ENCODE measurements around the gene TMEM163.
A peak's percentile ranks its signal among the peaks of the same experiment; 100 is the strongest.

The TMEM163 gene

DNA sequence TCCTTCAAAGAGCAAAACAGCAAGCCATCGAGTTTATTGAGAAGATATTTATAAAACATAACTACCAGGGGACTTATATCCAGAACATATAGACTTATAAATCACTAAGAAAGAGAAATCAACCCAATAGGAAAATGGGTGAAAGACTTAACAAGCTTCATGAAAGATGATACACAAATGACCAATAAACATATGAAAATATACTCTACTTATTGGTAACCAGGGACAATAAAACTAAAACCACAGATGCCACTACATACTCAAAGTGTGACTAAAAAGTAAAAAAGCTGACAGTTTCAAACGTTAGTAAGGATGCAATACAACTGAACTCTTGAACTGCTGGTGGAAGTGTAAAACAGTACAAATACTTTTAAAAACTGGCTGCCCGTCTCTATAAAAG lies 154.3 kb downstream of the TMEM163 start:
- WGBS: 71% methylated on average over 2 of the region's 3 CpGs
- Histone ChIP-seq H3K18ac (ENCODE audit: low read depth in 1 of 2, low read length in 2 of 2) (no peak overlapping the region), H2BK5ac (ENCODE audit: low read depth, low read length, poor library complexity, severe bottlenecking) (no peak overlapping the region), H3K4me2 (ENCODE audit: low read length, poor library complexity, severe bottlenecking) (no peak overlapping the region), H3K79me1 (replicated peaks; ENCODE audit: low read length, poor library complexity, severe bottlenecking) (peaks cover 40% of the 10 kb centered on the region), H4K91ac (ENCODE audit: low read length) (no peak overlapping the region), H3K9me3 (ENCODE audit: control insufficient read depth, low read length) (no peaks in the 10 kb centered on the region), H2AK5ac (ENCODE audit: low read length, severe bottlenecking) (no peak overlapping the region), H2BK15ac (ENCODE audit: low read depth, poor library complexity, severe bottlenecking) (no peak overlapping the region), H3K4me3 (ENCODE audit: insufficient read depth in 1 of 2, low read depth in 1 of 2, low read length in 2 of 2) (no peak overlapping the region), H3K27ac (ENCODE audit: low read length, poor library complexity, severe bottlenecking) (no peak overlapping the region), H3K36me3 (ENCODE audit: control insufficient read depth in 1 of 2, insufficient read depth in 2 of 2, low read depth in 1 of 2, low read length in 2 of 2) (no peaks in the 10 kb centered on the region), H3K9ac (ENCODE audit: low read length) (no peak overlapping the region), H4K8ac (ENCODE audit: low read length) (no peak overlapping the region), H2BK12ac (ENCODE audit: low read length in 2 of 2) (no peak overlapping the region), H3K14ac (ENCODE audit: low read length in 2 of 2) (no peak overlapping the region), H3K27me3 (ENCODE audit: control insufficient read depth in 1 of 2, insufficient read depth in 1 of 2, low read length in 2 of 2) (peaks cover 0 to 12% of the 10 kb centered on the region in 2 experiments), H3K4ac (ENCODE audit: low read depth in 1 of 2, low read length in 2 of 2) (no peak overlapping the region), H2BK120ac (ENCODE audit: low read depth, low read length) (no peak overlapping the region), H2AFZ (ENCODE audit: low read depth, low read length) (no peak overlapping the region), H3K23ac (ENCODE audit: low read length in 2 of 2) (no peak overlapping the region), H3K4me1 (ENCODE audit: control insufficient read depth, insufficient read depth, low read depth, low read length) (no peaks in the 10 kb centered on the region)
- DNase-seq: no peak

- Histone ChIP-seq H4K8ac (ENCODE audit: low read length) (no peak overlapping the region), H3K27me3 (ENCODE audit: control insufficient read depth in 1 of 2, insufficient read depth in 1 of 2, low read length in 2 of 2) (peaks cover 0 to 13% of the 10 kb centered on the region in 2 experiments), H3K9me3 (ENCODE audit: control insufficient read depth, low read length) (no peaks in the 10 kb centered on the region), H2AFZ (ENCODE audit: low read depth, low read length) (no peak overlapping the region), H3K4me2 (ENCODE audit: low read length, poor library complexity, severe bottlenecking) (no peak overlapping the region), H3K4ac (ENCODE audit: low read depth in 1 of 2, low read length in 2 of 2) (no peak overlapping the region), H2BK120ac (ENCODE audit: low read depth, low read length) (no peak overlapping the region), H2BK5ac (ENCODE audit: low read depth, low read length, poor library complexity, severe bottlenecking) (no peak overlapping the region), H3K18ac (ENCODE audit: low read depth in 1 of 2, low read length in 2 of 2) (no peak overlapping the region), H3K14ac (ENCODE audit: low read length in 2 of 2) (no peak overlapping the region), H3K36me3 (ENCODE audit: control insufficient read depth in 1 of 2, insufficient read depth in 2 of 2, low read depth in 1 of 2, low read length in 2 of 2) (no peaks in the 10 kb centered on the region), H3K4me3 (ENCODE audit: insufficient read depth in 1 of 2, low read depth in 1 of 2, low read length in 2 of 2) (no peak overlapping the region), H2BK12ac (ENCODE audit: low read length in 2 of 2) (no peak overlapping the region), H3K79me1 (replicated peaks; ENCODE audit: low read length, poor library complexity, severe bottlenecking) (peaks cover 50% of the 10 kb centered on the region), H3K23ac (ENCODE audit: low read length in 2 of 2) (no peak overlapping the region), H3K4me1 (ENCODE audit: control insufficient read depth, insufficient read depth, low read depth, low read length) (peaks cover 4% of the 10 kb centered on the region), H4K91ac (ENCODE audit: low read length) (no peak overlapping the region), H3K9ac (ENCODE audit: low read length) (no peak overlapping the region), H2BK15ac (ENCODE audit: low read depth, poor library complexity, severe bottlenecking) (no peak overlapping the region), H3K27ac (ENCODE audit: low read length, poor library complexity, severe bottlenecking) (no peak overlapping the region), H2AK5ac (ENCODE audit: low read length, severe bottlenecking) (no peak overlapping the region)
- 41% methylated on average over 5 of the region's 5 CpGs for WGBS
- DNase-seq: peak; percentile 9
Measured at GRCh38 chr2:134558208-134558830, 160.5 kb downstream of the TMEM163 start.

DNA sequence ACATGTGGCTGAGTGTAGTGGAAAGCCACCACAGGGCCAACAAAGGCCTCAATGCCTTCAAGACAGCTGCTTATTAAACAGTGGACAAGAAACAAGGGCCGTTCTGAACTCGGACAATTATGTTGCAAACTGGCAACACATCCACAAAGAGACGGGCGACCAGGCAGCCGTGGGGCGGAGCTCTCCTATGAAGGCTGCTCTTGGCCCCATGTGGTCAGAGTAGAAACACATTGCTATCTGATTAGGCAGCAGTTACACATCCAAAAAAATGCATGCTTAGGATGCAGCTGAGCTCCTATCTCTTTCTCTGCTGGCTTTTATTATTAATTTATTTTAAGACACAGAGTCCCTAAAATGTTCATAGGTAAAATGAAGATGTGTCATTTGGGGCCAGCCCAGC lies 163.4 kb downstream of the TMEM163 start:
- no peak overlapping the region for H3K4ac ChIP-seq (ENCODE audit: low read depth in 1 of 2, low read length in 2 of 2)
- H2BK120ac ChIP-seq (ENCODE audit: low read depth, low read length): no peak overlapping the region
- no peak overlapping the region for H2AFZ ChIP-seq (ENCODE audit: low read depth, low read length)
- peaks cover 9% of the 10 kb centered on the region for H3K4me1 ChIP-seq (ENCODE audit: control insufficient read depth, insufficient read depth, low read depth, low read length)
- H3K79me1 ChIP-seq (replicated peaks; ENCODE audit: low read length, poor library complexity, severe bottlenecking): peaks cover 47% of the 10 kb centered on the region
- H2BK15ac ChIP-seq (ENCODE audit: low read depth, poor library complexity, severe bottlenecking): no peak overlapping the region
- no peak overlapping the region for H3K4me3 ChIP-seq (ENCODE audit: insufficient read depth in 1 of 2, low read depth in 1 of 2, low read length in 2 of 2)
- no peak overlapping the region for H4K91ac ChIP-seq (ENCODE audit: low read length)
- H3K23ac ChIP-seq (ENCODE audit: low read length in 2 of 2): no peak overlapping the region
- H3K27ac ChIP-seq (ENCODE audit: low read length, poor library complexity, severe bottlenecking): no peak overlapping the region
- no peak overlapping the region for H2BK5ac ChIP-seq (ENCODE audit: low read depth, low read length, poor library complexity, severe bottlenecking)
- no peak overlapping the region for H3K14ac ChIP-seq (ENCODE audit: low read length in 2 of 2)
- H3K9me3 ChIP-seq (ENCODE audit: control insufficient read depth, low read length): no peaks in the 10 kb centered on the region
- no peak overlapping the region for H3K18ac ChIP-seq (ENCODE audit: low read depth in 1 of 2, low read length in 2 of 2)
- H3K9ac ChIP-seq (ENCODE audit: low read length): no peak overlapping the region
- no peaks in the 10 kb centered on the region for H3K36me3 ChIP-seq (ENCODE audit: control insufficient read depth in 1 of 2, insufficient read depth in 2 of 2, low read depth in 1 of 2, low read length in 2 of 2)
- no peak overlapping the region for H3K4me2 ChIP-seq (ENCODE audit: low read length, poor library complexity, severe bottlenecking)
- no peak for DNase-seq
- H4K8ac ChIP-seq (ENCODE audit: low read length): no peak overlapping the region
- no peak overlapping the region for H2AK5ac ChIP-seq (ENCODE audit: low read length, severe bottlenecking)
- H3K27me3 ChIP-seq (ENCODE audit: control insufficient read depth in 1 of 2, insufficient read depth in 1 of 2, low read length in 2 of 2): peaks cover 0 to 9% of the 10 kb centered on the region in 2 experiments
- no peak overlapping the region for H2BK12ac ChIP-seq (ENCODE audit: low read length in 2 of 2)
- WGBS: 90% methylated on average over 6 of the region's 6 CpGs

- Histone ChIP-seq H3K14ac (ENCODE audit: low read length in 2 of 2) (no peak overlapping the region), H3K9ac (ENCODE audit: low read length) (no peak overlapping the region), H2AFZ (ENCODE audit: low read depth, low read length) (no peak overlapping the region), H3K9me3 (ENCODE audit: control insufficient read depth, low read length) (no peaks in the 10 kb centered on the region), H4K8ac (ENCODE audit: low read length) (no peak overlapping the region), H3K4ac (ENCODE audit: low read depth in 1 of 2, low read length in 2 of 2) (no peak overlapping the region), H3K79me1 (replicated peaks; ENCODE audit: low read length, poor library complexity, severe bottlenecking) (peaks cover 33% of the 10 kb centered on the region), H2BK120ac (ENCODE audit: low read depth, low read length) (no peak overlapping the region), H4K91ac (ENCODE audit: low read length) (no peak overlapping the region), H3K4me2 (ENCODE audit: low read length, poor library complexity, severe bottlenecking) (no peak overlapping the region), H3K36me3 (ENCODE audit: control insufficient read depth in 1 of 2, insufficient read depth in 2 of 2, low read depth in 1 of 2, low read length in 2 of 2) (no peaks in the 10 kb centered on the region), H3K27ac (ENCODE audit: low read length, poor library complexity, severe bottlenecking) (no peak overlapping the region), H2AK5ac (ENCODE audit: low read length, severe bottlenecking) (no peak overlapping the region), H3K18ac (ENCODE audit: low read depth in 1 of 2, low read length in 2 of 2) (no peak overlapping the region), H2BK5ac (ENCODE audit: low read depth, low read length, poor library complexity, severe bottlenecking) (no peak overlapping the region), H3K4me3 (ENCODE audit: insufficient read depth in 1 of 2, low read depth in 1 of 2, low read length in 2 of 2) (no peak overlapping the region), H3K4me1 (ENCODE audit: control insufficient read depth, insufficient read depth, low read depth, low read length) (peaks cover 9% of the 10 kb centered on the region), H3K23ac (ENCODE audit: low read length in 2 of 2) (no peak overlapping the region), H2BK15ac (ENCODE audit: low read depth, poor library complexity, severe bottlenecking) (no peak overlapping the region), H3K27me3 (ENCODE audit: control insufficient read depth in 1 of 2, insufficient read depth in 1 of 2, low read length in 2 of 2) (peaks cover 0 to 9% of the 10 kb centered on the region in 2 experiments), H2BK12ac (ENCODE audit: low read length in 2 of 2) (no peak overlapping the region)
- DNase-seq: no peak
- whole genome bisulfite sequencing: 89% methylated on average over 5 of the region's 7 CpGs
Measured at GRCh38 chr2:134553657-134554056, 165.1 kb downstream of the TMEM163 start.

Measured in mesenchymal stem cell (in vitro differentiated cells and primary cell).